ENCODE results near the gene PIGK. TPM values are rescaled to one million over a fixed set of nuclear protein-coding genes. Genes with fewer than 3 reads are reported as not detected.

The PIGK gene
- total RNA-seq, 4 donors from 2014 or later: 9.0 to 12.6 (median 11.2) TPM

GRCh38 chr1:77039739-77040138 is 179.5 kb downstream of the PIGK start:
- Histone ChIP-seq H3K27ac (no peak overlapping the region), H3K27me3 (no peaks in the 10 kb centered on the region), H3K36me3 (no peaks in the 10 kb centered on the region), H3K4me1 (no peaks in the 10 kb centered on the region), H3K9me3 (no peaks in the 10 kb centered on the region), H3K4me3 (no peak overlapping the region)
- TF ChIP-seq CTCF (IDR thresholded peaks at IDR 0.05 in 4 of 5, conservative IDR thresholded peaks at IDR 0.05 in 1 of 5) (no peak), POLR2A (IDR thresholded peaks at IDR 0.05) (no peak)
- in situ Hi-C loops (cut with MboI; ENCODE audit: low sequenced_read_pairs in 4 of 4) (no loop called here), intact Hi-C loops (cut with DNase I; ENCODE audit: low total_unique reads) (no loop called here)
- DNase-seq: no peak
- ATAC-seq: no peak

- H3K27me3 ChIP-seq: no peaks in the 10 kb centered on the region
Measured at GRCh38 chr1:77039111-77039510, 180.1 kb downstream of the PIGK start.

More at GRCh38 chr1:77039111-77039510, 180.1 kb downstream of the PIGK start:
- in situ Hi-C loops (cut with MboI; ENCODE audit: low sequenced_read_pairs in 4 of 4): no loop called here
- Histone ChIP-seq H3K9me3 (no peaks in the 10 kb centered on the region), H3K4me1 (no peaks in the 10 kb centered on the region), H3K4me3 (no peak overlapping the region), H3K36me3 (no peaks in the 10 kb centered on the region), H3K27ac (no peak overlapping the region)
- ATAC-seq: no peak
- DNase-seq: no peak
- intact Hi-C loops (cut with DNase I; ENCODE audit: low total_unique reads): no loop called here
- TF ChIP-seq POLR2A (IDR thresholded peaks at IDR 0.05): no peak
- TF ChIP-seq CTCF (IDR thresholded peaks at IDR 0.05 in 4 of 5, conservative IDR thresholded peaks at IDR 0.05 in 1 of 5): no peak

Small RNAs within 50 kb of the gene (microRNA-seq; reads per million reads assigned to microRNA genes)
- gene MIR7156 (ENCODE audit: borderline replicate concordance in 2 of 2): 0 reads per million in 2 donors

Other genes starting within 250 kb of the PIGK start
- 1 to 10 TPM in 1 of 4 donors, under 1 TPM in 1, not detected in 2; 0.07 to 1.8 TPM for gene AK5, start 62.6 kb upstream of the PIGK start, total RNA-seq